Measurements from ENCODE around the gene ABAT. TPM values are rescaled to one million over a fixed set of nuclear protein-coding genes. Genes with fewer than 3 reads are reported as not detected.

Gene ABAT
- total and polyA plus RNA-seq, 2 donors from 2014 or later, result 9.6 to 34.0 TPM

DNA sequence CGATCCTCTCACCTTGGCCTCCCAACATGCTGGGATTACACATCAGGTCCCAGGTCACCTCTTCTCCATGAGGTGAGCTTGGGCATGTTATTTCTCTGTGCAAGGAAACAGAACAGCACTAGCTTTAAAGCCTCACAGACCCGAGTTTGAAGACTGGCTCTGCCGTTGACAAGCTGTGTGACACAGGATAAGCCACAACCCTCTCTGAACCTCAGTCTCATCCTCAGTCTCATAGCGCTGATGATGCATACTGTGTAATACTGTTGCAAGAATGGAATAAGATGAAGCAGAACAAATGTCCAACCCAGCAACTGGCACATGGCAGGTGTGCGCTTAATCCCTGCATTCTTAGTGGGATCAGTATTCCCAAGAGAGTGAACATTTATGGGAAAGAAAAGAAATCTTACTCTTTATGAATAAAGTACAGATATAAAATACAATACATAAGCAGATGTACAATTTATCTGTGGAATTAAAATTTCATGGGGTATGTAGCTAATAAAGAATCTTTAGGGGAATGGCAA, 43.5 kb downstream of the ABAT start:
- intact Hi-C loops (cut with DNase I), result no loop called here
- no peak overlapping the region for H3K4me3 ChIP-seq (ENCODE audit: low read length in 3 of 3)
- no peak overlapping the region for H3K27ac ChIP-seq (ENCODE audit: low read depth in 2 of 2, low read length in 2 of 2)
- no peaks in the 10 kb centered on the region for H3K9me3 ChIP-seq (ENCODE audit: control insufficient read depth in 2 of 3, insufficient read depth in 1 of 3, low read length in 3 of 3)
- TF ChIP-seq, protein P1, sequence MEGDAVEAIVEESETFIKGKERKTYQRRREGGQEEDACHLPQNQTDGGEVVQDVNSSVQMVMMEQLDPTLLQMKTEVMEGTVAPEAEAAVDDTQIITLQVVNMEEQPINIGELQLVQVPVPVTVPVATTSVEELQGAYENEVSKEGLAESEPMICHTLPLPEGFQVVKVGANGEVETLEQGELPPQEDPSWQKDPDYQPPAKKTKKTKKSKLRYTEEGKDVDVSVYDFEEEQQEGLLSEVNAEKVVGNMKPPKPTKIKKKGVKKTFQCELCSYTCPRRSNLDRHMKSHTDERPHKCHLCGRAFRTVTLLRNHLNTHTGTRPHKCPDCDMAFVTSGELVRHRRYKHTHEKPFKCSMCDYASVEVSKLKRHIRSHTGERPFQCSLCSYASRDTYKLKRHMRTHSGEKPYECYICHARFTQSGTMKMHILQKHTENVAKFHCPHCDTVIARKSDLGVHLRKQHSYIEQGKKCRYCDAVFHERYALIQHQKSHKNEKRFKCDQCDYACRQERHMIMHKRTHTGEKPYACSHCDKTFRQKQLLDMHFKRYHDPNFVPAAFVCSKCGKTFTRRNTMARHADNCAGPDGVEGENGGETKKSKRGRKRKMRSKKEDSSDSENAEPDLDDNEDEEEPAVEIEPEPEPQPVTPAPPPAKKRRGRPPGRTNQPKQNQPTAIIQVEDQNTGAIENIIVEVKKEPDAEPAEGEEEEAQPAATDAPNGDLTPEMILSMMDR (IDR thresholded peaks at IDR 0.05; ENCODE audit: borderline replicate concordance, extremely low read depth, insufficient read depth), result no peak
- DNase-seq (no peak), FAIRE-seq (no peak)
- no peaks in the 10 kb centered on the region for H3K27me3 ChIP-seq (ENCODE audit: control insufficient read depth, insufficient read depth, low read length)
- no peak overlapping the region for H3K9ac ChIP-seq (ENCODE audit: low read length in 3 of 3)
- no peaks in the 10 kb centered on the region for H3K4me1 ChIP-seq (ENCODE audit: control insufficient read depth in 2 of 3, insufficient read depth in 2 of 3, low read depth in 1 of 3, low read length in 3 of 3)
- peaks cover 0 to 3% (median 0%) of the 10 kb centered on the region in 3 donors for H3K36me3 ChIP-seq (ENCODE audit: control insufficient read depth in 2 of 3, insufficient read depth in 3 of 3, low read length in 3 of 3)

DNA sequence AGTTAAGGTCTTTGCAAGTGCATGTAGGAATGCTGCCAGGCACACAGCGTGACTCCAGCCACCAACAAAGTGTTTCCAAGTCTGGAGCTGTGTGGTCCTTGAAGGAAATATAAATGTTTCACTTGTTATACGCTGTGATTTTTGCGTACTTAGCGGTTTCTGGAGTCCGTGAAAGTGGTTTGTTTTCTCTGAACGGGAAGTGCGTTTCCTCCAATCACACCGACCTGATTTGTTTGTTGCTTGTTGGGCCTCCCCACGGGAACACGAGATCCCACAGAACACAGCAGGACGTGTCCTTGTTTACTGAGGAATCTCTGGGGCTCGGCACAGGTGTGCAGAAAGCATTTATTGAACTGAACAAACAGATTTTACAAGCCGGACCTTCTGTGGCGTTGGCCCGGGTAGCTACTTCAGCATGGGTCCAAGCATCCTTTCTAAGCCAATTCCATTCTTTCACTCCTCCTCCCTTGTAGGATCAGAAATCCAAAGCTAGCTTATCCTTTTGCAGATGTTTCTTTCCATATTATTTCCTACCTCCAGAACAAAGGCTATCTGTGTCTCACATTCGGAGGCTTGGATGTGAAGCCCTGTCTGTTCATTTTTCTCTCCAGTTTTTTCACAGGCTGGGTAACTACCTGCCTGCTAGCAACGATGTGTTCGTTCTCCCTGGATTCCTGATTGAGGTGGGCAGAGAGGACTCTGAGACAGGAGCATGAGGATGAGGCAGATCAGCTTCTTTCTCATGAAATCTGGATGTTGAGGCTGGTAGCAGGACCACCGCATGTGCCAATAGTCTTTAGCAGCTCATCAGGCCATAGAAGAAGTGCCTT, 44.6 kb downstream of the ABAT start:
- Histone ChIP-seq H3K27me3 (ENCODE audit: control insufficient read depth, insufficient read depth, low read length) (no peaks in the 10 kb centered on the region), H3K36me3 (ENCODE audit: control insufficient read depth in 2 of 3, insufficient read depth in 3 of 3, low read length in 3 of 3) (peaks cover 0 to 3% (median 0%) of the 10 kb centered on the region in 3 donors), H3K9me3 (ENCODE audit: control insufficient read depth in 2 of 3, insufficient read depth in 1 of 3, low read length in 3 of 3) (no peaks in the 10 kb centered on the region), H3K4me1 (ENCODE audit: control insufficient read depth in 2 of 3, insufficient read depth in 2 of 3, low read depth in 1 of 3, low read length in 3 of 3) (no peaks in the 10 kb centered on the region), H3K27ac (ENCODE audit: low read depth in 2 of 2, low read length in 2 of 2) (no peak overlapping the region), H3K4me3 (ENCODE audit: low read length in 3 of 3) (no peak overlapping the region), H3K9ac (ENCODE audit: low read length in 3 of 3) (no peak overlapping the region)
- intact Hi-C loops (cut with DNase I), result no loop called here
- TF ChIP-seq, protein P1 (IDR thresholded peaks at IDR 0.05; ENCODE audit: borderline replicate concordance, extremely low read depth, insufficient read depth), result no peak
- DNase-seq, result peak in 1 of 5 donors; percentile 16
- FAIRE-seq, result no peak

DNA sequence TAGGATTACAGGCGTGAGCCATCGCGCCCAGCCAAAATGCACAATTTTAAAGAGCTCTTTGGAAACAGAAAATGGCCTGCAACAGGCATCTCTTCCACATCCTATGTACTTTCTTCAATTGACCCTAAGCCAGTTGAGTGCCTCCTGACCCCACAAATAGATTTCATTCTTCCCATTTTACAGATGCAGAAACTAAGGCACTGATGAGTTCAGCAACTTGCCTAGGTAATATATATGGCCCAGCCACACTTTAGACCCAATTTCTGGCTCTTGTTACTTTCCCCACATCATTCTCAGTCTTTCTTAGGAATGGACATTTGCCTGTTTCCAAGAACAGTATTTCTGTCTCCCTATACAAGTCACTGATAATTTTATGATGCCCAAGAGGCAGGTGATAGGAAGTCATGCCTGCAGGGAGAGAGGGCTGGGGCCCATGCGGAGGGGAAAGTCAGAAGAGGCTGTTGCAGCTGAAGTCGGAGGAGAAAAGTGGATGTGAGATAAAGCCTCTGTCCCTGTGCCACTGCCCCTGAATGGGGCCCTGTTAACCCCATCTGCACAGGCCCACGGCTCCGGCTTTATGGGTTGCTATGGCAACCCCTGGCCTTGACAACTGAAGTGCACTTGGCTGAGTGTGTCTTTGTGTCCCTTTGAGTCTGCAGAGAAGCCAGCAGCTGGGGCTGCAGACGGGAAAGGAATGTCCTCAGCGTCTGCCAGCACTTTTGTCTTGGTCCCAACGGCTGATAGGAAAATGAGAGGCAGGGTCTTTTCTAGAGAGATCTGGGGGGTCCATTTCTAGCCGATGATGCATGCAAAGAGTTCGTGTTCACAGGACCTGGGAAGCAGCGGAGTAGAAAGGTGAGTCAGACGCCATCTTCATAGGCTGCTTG, 45.9 kb downstream of the ABAT start:
- peaks cover 0 to 3% (median 0%) of the 10 kb centered on the region in 3 donors for H3K36me3 ChIP-seq (ENCODE audit: control insufficient read depth in 2 of 3, insufficient read depth in 3 of 3, low read length in 3 of 3)
- no peak for FAIRE-seq
- intact Hi-C loops (cut with DNase I), result no loop called here
- H3K4me3 ChIP-seq (ENCODE audit: low read length in 3 of 3), result peak overlapping the region in 1 of 3 donors; percentile 24
- TF ChIP-seq, protein P1 (IDR thresholded peaks at IDR 0.05; ENCODE audit: borderline replicate concordance, extremely low read depth, insufficient read depth), result no peak
- no peaks in the 10 kb centered on the region for H3K27me3 ChIP-seq (ENCODE audit: control insufficient read depth, insufficient read depth, low read length)
- H3K4me1 ChIP-seq (ENCODE audit: control insufficient read depth in 2 of 3, insufficient read depth in 2 of 3, low read depth in 1 of 3, low read length in 3 of 3), result no peaks in the 10 kb centered on the region
- H3K27ac ChIP-seq (ENCODE audit: low read depth in 2 of 2, low read length in 2 of 2), result no peak overlapping the region
- H3K9ac ChIP-seq (ENCODE audit: low read length in 3 of 3), result no peak overlapping the region
- DNase-seq, result peak in 4 of 5 donors; percentile 88 to 93 (median 92)
- no peaks in the 10 kb centered on the region for H3K9me3 ChIP-seq (ENCODE audit: control insufficient read depth in 2 of 3, insufficient read depth in 1 of 3, low read length in 3 of 3)
